GM19025 (cell line): Measurements from ENCODE around the gene ZWILCH.
"Not testable (repeated sequence)": the region's sequence is repeated elsewhere in the genome, so short reads cannot be mapped to it uniquely, and the experiment has no call there.

Experiments
- ATAC-seq: cut with Tn5 transposase; IDR thresholded peaks from one replicate; pipeline ENCODE4 v1.9.1; 2021; ENCODE audit warnings: mild to moderate bottlenecking, low read depth, moderate library complexity; ENCODE audit not compliant: unreplicated experiment

Gene ZWILCH

DNA sequence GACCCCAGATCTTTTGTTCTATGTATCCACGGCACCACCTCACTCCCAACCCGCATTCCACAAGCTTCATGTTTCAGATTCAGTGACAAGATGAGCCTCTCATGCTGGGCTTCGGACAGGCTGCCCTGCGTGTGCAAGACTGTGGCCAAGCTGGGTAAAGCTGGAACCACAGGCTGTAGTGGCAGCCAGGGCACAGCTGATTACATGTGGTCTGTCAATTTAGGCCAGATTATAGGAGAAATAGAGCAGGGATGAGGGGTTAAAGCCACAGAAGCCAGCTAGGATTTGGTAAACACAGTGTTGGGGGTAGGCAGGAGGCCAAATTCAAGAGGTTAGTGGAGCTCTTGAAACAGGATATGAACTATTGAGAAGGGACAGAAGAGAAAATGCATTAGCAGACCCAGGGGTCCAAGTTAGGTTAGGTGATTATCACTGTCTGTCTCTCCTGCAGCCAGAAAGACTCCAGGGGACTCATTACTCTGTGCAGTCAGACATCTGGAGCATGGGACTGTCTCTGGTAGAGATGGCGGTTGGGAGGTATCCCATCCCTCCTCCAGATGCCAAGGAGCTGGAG, 20.5 kb upstream of the ZWILCH start:
- no peak for ATAC-seq

DNA sequence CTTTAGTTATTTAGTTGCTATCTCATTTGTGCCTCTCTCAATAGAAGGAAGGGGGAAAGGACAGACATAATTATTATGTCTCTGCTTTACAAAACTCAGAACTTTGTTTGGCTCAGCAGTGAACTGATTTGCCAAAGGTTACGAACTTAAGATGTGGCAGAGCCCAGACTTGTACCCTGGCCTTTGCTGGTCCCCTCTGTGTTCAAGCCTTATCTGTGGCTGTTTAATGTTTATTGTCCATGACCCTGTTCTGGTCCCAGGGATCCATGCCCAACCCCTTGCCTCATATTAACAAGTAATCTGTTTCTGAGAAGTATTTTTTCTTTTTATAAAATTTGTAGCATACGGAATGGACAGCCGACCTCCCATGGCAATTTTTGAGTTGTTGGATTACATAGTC, 18.2 kb upstream of the ZWILCH start:
- no peak for ATAC-seq

DNA sequence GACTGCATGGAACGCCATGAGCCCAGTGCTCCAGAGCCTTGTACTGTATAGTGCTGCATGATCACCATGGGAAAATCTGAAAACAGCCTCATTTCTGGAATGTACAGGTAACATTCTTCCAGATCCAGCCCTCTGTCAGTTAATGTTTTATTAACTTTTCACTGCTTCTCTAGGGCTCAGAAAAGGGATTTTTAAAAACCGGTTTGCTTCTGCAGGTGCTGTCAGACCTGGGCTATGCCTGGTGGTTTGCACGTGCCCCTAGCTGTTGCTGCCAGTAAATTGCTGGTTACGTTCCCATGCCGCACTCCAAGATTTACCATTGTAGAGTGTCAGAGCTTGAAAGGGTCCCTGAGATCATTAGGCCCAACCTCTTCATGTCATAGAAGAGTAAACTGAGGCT, 16.6 kb upstream of the ZWILCH start:
- ATAC-seq: no peak

DNA sequence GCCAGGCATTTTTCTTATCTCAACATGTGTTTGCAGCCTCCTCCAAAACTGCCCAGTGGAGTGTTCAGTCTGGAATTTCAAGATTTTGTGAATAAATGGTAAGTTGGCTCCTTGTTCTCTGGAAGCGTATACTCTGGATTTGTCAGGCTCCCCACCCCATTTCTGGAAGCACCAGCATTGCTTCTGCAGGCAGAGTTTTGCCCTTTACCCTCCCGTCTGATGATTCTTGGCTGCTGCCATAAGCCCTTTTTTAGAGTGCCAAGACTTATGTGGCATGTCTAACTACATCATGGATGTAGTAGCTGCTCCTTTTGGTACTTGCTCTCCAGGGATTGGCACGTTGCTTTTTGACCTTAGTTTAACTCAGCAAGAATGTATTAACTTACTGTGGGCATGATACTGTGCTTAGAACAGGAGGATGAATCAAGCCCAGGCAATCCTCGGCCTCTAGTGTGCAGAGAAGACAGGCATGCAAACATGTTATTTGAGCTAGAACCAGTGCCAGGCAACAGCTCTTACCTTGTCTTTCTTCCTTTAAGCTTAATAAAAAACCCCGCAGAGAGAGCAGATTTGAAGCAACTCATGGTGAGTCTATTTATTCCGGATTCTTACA, 15.8 kb upstream of the ZWILCH start:
- ATAC-seq: no peak

DNA sequence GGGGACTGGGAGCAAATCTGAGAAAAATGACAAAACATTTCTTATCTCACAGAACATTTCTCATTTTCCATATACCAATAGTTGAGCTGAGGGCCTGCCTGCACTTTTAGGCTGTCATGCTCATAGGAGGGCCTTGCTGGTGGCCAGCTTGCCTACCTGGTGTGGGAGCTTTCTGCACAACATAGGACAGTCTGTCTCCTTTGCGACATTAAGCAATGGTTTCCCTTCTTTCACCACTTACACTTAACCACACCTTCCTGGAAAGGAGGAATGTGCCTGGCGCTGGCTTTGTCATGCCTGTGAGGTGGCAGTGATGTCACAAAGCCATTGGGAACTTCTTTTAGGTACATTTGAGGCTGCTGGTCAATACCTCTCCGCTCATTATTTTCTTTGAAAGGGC, 13.3 kb upstream of the ZWILCH start:
- ATAC-seq: no peak

DNA sequence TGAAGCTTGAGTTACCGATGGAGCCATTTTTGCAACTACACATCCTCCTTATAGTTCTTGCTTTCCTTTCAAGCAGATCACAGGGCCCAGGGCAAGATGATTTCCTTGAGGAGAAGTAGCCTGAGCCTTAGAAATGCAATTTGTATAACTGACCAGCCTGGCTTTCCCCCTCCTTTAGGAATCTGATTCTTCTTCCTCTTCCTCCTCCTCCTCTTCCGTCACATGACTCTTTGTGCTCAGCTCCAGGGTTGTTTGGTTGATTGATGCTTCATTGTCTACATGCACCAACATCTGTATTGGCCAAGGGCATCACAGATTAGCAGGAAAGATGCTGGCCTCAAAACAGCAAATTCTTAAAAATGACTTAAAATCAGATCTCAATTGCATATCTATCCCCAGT, 10.9 kb upstream of the ZWILCH start:
- ATAC-seq: no peak

DNA sequence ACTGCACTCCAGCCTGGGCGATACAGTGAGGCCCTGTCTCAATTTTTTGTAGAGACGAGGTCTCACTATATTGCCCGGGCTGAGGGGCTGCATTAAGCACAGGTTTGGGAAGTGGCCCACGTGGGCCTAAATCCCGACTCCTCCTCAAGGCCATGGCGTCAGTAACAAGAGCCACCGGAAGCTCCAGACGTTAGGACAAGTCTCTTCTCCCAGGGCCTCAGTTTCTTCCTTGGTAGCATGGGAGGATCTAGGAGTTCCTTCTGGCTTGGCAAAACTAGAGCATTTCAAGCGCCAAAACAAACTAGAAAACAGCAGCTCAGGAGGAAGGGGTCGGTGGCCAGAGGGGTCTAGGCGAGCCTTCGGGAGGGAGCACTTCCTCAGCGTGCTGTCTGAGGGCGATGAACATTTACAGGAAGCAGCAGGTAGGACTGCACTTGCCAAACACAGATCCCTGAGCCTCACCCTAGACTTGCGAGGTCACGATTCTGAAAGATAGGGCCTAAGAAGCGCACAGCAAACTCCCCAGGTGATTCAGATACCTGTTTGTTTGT, 8.1 kb upstream of the ZWILCH start:
- no peak for ATAC-seq

DNA sequence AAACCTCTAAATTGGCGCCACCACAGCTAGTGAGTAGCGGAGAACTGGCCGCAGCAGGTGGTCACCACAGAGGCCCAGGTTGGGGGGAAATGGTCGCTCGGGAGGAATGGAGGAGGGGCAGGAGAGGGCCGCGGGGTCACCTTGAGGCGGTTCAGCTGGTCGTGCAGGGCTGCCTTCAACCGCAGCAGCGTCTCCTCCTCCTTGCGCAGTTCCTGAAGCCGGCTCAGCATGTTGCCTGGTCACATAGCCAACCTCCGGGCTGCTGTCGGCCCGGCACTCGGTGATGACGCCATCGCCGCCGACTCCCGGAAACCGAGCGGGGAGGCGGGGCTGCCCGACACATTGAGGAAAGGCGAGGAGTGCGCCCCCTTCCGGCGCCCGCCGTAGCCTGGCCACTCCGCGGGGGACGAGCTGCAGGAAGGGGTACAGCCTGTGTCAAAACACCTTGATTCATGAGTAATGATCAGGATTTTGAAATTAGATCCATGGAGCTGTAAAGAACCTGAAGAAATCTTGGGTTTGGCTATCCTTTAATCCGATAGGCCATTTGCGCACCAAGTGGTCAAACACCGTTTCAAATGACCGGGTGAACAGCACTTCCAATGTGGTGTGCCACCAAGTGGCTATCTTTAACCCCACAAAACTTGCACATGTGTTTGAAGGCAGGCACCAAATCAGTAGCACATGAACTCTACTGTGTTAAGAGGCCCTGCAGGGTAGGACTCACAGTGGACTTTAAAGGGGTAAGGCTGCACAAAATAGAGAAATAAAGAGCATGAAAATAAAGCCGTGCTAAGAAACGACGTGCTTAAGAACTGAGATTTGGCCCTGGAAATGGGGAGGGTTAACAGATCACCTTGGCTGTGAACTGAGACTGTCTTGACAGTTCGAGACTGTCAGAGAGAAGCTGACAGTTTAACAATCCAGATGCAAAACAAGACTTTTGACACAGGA, 7.3 kb upstream of the ZWILCH start, which contains the start of gene SNAPC5:
Gene SNAPC5 (minus strand): TSS at position 261 of the 954 bp plus-strand sequence. CDS start 31 bp downstream, at position 230.
- ATAC-seq: peak; percentile 75

DNA sequence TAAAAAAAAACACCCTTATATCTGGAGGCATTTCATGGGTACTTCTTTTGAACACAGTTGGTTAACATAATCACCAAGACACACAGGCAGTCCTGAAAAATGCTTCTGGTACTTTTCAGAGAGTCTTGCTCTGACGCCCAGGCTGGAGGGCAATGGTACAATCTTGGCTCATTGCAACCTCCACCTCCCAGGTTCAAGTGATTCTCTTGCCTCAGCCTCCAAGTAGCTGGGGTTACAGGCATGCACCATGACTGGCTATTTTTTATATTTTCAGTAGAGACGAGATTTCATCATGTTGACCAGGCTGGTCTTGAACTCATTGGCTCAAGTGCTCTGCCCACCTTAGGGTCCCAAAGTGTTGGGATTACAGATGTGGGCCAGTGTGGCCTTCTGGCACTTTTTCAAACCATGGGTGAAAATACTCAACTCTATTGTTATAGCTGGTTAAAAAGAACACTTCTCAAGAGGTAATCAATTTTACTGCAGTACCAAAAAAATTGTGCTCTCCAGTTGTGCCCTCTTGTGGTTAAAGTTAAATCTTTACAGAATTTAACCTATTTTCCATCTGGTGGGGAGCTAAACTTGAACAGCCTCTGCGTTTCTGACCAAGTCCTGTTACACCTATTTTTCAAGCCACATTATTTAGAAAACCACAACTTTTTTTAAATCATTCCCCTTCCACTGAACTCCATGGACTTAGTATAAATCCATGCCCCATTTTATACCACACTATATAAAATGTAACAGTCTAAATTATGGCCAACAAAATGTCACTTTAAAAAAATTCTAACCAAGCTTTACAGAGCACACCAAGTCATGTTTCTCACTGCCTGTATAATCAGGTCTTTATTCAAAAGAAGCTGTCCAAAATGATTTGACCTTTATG, 6.4 kb upstream of the ZWILCH start:
- no peak for ATAC-seq

DNA sequence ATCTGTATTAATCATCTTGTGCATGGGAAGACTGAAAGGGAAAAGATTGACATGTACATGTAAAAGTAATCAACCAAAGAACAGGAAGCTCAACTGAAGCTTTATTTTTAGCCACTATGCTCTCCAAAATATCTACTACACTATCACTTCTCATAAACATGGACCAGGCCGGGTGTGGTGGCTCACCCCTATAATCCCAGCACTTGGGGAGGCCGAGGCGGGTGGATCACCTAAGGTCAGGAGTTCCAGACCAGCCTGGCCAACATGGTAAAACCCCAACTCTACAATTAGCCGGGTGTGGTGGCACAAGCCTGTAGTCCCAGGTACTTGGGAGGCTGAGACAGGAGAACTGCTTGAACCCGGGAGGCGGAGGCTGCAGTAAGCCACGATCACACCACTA, 4.8 kb upstream of the ZWILCH start:
- ATAC-seq: not testable (repeated sequence)

DNA sequence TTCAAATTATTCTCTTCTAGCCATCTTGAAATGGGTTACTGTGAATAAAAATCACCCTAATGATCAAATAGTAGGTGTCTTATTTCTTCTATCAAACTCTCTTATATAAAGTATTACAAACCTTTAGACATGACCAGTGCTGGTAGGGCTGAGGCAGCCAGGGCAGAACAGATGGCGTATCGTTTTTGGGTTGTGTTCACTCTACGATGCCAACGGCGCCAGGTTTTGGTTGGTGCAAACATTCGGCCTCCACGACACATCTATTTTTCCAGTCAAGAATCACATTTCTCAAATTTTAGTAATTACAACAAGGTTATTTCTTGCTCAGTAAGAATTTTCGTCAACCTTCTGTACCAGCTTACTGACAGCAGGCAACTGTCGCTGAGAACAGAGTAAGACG, 2.6 kb upstream of the ZWILCH start:
- no peak for ATAC-seq

DNA sequence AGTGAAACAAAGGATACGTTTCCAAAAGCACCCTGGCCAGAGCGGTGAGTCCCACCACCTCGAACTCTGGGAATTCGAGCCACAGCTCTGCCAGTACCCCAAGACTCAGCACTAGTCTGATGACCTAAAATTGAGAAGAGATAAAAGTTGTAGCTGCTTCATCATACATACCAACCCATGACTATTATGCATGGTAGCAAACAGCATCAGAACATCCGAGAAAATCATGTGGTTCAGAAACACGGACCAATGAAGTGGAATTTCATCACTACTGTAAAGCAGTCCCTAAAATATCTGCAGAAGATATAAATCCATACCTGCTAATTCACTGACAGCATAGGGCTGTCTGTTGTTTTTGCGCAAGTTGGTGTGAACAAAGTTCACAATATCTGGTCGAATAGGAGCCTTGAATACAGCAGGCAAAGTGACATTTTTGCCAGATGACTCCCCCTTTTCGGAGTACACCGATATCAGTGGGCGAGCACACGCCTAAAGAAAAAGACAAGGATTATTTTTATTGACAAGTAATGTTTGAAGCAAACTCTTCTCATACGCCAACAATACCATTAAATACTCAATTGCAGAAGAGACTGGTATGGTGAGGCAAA, 2.0 kb upstream of the ZWILCH start:
- not testable (repeated sequence) for ATAC-seq

DNA sequence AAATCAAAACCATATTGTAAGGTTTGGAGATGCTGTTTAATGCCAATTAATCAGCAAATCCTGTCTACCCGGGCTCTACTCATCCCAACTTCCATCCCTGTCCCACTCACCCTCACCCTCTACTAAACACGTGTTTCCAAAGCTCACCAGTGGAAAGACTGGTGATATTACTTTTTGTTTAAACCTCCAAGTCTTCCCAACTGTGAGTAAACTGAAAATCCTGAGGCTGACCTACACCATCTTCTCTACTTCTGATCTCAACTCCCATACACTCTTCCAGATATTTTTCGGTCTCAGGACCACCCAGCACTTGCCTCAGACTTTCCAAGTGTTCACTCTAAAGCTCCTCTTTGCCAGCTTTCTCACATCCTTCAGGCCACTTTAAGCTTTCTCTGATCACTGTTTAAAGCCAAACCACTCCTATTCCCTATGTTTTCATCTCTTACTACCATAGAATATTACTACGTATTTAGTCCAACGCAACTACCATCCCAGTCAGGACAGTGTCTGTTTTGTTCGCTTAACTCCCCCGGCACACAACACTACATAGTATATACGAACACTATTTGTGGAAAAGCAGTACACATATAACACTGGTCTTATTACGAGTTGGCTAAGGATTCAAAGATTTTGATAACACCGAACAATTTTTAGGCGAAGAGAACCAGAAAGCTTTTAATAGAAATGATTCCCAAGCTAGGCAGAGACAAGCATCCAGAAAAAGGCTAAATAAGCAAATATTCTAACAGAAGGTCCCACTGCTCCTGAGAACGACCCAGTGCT, 1.2 kb upstream of the ZWILCH start:
- no peak for ATAC-seq

DNA sequence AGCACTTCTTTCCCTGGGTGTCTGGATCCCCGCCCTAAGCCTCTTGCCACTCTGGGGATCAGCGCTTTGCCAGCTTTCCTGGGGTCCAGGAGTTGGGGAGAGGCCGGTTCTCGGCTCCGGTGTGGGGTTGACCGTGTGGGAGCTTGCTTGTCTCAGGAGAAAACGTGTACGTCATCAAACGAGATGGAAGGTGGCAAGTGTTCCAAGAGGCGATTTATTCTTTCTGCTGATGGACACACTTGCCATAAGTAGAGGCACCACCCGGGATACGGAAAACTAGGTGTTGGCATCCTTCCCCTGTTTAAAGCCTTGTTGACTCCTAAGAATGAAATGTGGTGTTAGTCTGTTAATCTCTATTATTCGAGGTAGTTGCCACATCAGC, 295 bp downstream of the ZWILCH start:
- ATAC-seq: no peak

DNA sequence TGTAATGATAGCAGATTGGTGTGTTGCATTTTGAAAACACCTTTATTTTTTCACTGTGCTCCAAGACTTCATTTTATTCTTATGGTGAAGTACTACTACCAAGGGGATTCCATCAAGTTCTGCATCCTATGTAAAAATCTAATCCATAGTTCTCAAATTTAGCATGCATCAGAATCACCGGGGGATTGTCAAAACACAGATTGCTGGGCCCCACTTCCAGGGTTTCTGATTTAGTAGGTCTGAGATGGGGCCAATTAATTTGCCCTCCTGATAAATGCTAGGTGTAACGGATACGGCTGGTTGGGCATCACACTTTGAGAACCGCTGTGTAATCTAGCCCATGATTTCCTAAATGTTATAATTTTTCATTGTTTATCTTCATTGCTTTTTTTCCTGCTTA, 692 bp downstream of the ZWILCH start:
- no peak for ATAC-seq

DNA sequence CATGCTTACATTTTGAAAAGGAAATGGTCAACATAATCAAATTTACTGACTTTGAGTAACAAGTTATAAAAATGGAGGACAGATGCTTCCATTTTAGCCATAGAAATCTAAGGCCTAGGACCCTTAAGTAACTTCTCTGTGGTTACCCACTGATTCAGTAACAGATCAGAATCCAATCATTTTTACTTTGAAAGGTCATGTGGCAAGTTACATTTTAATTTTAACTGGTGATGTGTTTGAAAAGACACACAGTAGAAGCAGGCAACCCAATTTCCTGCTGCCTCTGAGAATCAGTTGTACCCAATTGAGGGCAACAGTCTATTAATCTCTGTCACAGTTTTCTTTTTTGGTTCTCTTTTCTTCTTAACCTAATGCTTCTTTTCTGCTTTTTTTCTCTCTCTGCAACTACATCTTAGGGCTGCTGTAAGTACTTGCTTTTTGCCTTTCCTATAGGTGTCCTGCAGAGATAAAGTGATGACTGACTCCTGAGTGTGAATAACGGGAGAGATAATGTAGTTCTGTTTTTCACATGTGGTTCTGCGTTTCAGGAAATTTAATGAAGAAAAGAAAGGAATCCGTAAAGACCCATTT, 3.3 kb downstream of the ZWILCH start:
- ATAC-seq: no peak

DNA sequence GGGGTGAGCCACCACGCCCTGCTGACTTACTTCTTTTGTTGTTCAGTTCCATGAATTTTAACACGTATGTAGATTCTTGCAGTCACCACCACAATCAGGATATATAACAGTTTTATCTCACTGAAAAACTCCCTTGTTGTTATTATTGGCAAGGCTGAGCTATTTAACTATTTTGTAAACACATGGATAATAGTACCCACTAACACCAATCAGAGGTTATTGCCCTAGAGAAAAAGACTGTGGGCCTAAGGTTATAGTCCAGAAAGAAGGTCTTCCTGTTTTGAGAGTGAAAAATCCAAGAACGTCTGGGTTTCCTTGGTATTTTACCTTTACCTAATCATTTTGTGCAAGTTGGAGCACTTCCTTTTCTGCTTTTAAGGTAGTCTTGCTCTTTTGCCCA, 9.5 kb downstream of the ZWILCH start:
- no peak for ATAC-seq

DNA sequence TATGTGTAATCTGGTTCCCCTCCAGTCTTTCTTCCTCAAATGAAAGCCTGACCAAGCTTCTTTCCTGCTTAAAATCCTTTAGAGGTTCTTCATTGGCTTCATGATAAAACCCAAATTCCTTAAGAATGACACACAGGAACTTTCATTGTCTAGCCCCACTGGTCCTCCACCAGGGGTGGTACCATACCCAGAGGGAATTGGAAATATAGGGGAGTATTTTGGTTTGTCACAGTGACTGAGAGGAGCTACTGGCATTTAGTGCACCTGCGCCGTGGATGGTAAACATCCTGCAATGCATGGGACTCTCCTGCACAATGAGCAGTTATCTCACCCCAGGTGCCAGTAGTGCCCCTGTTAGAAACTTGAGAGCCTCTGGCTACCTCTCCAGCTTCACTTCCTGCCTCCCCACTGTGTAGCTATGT, 10.8 kb downstream of the ZWILCH start:
- ATAC-seq: no peak

DNA sequence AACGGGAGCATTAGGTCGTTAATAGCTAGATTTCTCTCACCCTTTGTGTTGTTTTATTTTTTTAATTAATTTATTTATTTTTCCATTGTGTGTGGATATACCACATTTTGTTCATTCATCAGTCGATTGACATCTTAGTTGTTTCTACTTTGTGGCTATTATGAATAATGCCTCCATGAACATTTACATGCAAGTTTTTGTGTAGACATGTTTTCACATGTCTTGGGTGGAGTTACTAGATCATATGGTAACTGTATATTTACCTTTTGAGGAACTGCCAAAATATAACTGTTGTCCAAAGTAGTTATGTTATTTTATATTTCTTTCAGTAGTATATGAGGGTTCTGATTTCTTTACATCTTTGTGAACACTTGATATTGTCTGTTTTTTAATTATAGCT, 18.8 kb downstream of the ZWILCH start:
- no peak for ATAC-seq
